ENCODE measurements around the gene HSPB6.

The HSPB6 gene

DNA sequence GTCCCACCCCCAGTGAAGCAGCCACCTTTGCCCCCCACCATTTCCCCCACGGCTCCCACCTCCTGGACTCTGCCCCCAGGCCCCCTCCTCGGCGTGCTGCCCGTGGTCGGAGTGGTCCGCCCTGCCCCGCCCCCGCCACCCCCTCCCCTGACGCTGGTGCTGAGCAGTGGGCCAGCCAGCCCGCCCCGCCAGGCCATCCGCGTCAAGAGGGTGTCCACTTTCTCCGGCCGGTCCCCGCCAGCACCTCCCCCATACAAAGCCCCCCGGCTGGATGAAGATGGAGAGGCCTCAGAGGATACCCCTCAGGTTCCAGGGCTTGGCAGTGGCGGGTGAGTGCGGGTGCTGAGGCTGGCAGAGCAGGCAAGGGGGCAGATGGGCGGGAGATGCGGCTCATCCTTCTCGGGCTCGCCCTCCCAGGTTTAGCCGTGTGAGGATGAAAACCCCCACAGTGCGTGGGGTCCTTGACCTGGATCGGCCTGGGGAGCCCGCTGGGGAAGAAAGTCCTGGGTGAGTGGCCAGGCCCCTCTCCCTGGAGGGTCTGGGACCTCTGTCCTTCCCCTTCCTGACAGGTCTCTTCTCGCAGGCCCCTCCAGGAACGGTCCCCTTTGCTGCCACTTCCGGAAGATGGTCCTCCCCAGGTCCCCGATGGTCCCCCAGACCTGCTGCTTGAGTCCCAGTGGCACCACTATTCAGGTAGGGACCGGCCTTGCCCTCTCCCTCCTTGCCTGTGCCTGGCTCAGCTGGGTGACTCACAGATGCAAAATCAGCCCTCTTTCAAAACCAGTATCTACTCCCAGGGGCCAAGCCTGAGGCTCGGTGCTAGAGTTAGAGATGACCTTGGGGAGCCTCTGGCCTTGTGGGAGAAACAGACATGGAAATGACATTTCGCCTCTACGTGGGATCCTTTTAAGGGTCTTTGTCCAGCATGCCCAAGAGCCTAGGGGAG, 23.4 kb downstream of the HSPB6 start:
- no peak for TF ChIP-seq ZFX (IDR thresholded peaks at IDR 0.05; ENCODE audit: borderline replicate concordance)
- no peak overlapping the region for H3K27ac ChIP-seq

- H3K27ac ChIP-seq: no peak overlapping the region
- TF ChIP-seq CTCF (IDR thresholded peaks at IDR 0.05) (no peak), ZFX (IDR thresholded peaks at IDR 0.05; ENCODE audit: borderline replicate concordance) (no peak)
Observed at GRCh38 chr19:35732540-35733179, 24.2 kb downstream of the HSPB6 start.

GRCh38 chr19:35731779-35732405, 24.9 kb downstream of the HSPB6 start:
- H3K27ac ChIP-seq: peak overlapping the region; percentile 63
- no peak for TF ChIP-seq ZFX (IDR thresholded peaks at IDR 0.05; ENCODE audit: borderline replicate concordance)
- no peak for TF ChIP-seq CTCF (IDR thresholded peaks at IDR 0.05)

GRCh38 chr19:35731353-35731752, 25.5 kb downstream of the HSPB6 start:
- peak overlapping the region; percentile 63 for H3K27ac ChIP-seq
- TF ChIP-seq CTCF (IDR thresholded peaks at IDR 0.05): no peak
- TF ChIP-seq ZFX (IDR thresholded peaks at IDR 0.05; ENCODE audit: borderline replicate concordance): no peak

DNA sequence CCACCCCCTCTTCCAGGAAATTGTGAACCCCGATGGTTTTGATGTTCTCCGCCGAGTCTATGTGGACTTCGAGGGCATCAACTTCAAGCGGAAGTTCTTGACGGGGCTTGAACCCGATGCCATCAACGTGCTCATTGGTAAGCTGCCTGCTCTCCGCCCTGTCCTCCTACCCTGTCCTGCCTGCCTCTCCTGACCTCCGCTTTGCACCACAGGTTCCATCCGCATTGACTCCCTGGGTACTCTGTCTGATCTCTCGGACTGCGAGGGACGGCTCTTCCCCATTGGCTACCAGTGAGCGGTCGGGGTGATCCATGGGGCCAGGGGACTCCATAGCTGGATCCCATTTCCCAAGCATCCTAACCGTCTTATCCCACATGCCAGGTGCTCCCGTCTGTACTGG, 26.5 kb downstream of the HSPB6 start:
- TF ChIP-seq ZFX (IDR thresholded peaks at IDR 0.05; ENCODE audit: borderline replicate concordance) (no peak), CTCF (IDR thresholded peaks at IDR 0.05) (no peak)
- peak overlapping the region; percentile 63 for H3K27ac ChIP-seq

- peak overlapping the region; percentile 63; the same call in 1 of the 2 replicates for H3K27ac ChIP-seq
- TF ChIP-seq CTCF (IDR thresholded peaks at IDR 0.05) (no peak), ZFX (IDR thresholded peaks at IDR 0.05; ENCODE audit: borderline replicate concordance) (no peak)
Observed at GRCh38 chr19:35729763-35730162, 27.1 kb downstream of the HSPB6 start.

- TF ChIP-seq CTCF (IDR thresholded peaks at IDR 0.05): no peak
- no peak for TF ChIP-seq ZFX (IDR thresholded peaks at IDR 0.05; ENCODE audit: borderline replicate concordance)
- no peak overlapping the region; the same call in 1 of the 2 replicates for H3K27ac ChIP-seq
Observed at GRCh38 chr19:35729021-35729420, 27.8 kb downstream of the HSPB6 start.
